HFF-Myc (cell line): ENCODE results near the gene CST7.
"Not testable (repeated sequence)": the region's sequence is repeated elsewhere in the genome, so short reads cannot be mapped to it uniquely, and the experiment has no call there.

ENCODE experiments used
- DNase-seq: peaks from one replicate; pipeline ENCODE4 v3.0.0-alpha.2; 2011; ENCODE audit warnings: low read depth; ENCODE audit errors: extremely low read depth
- H3K4me3 ChIP-seq: replicated peaks from 2 replicates; pipeline ENCODE4 v1.5.1; 2011; ENCODE audit warnings: low read depth, mild to moderate bottlenecking, control low read depth, low read length
- TF ChIP-seq, protein P1 (sequence below): IDR thresholded peaks from 2 replicates; pipeline ENCODE4 v1.5.1; 2012; ENCODE audit warnings: mild to moderate bottlenecking, low read depth, low read length, control low read depth; ENCODE audit errors: missing control alignments

The CST7 gene

GRCh38 chr20:24916412-24916811 lies 32.7 kb upstream of the CST7 start:
- TF ChIP-seq, protein P1, sequence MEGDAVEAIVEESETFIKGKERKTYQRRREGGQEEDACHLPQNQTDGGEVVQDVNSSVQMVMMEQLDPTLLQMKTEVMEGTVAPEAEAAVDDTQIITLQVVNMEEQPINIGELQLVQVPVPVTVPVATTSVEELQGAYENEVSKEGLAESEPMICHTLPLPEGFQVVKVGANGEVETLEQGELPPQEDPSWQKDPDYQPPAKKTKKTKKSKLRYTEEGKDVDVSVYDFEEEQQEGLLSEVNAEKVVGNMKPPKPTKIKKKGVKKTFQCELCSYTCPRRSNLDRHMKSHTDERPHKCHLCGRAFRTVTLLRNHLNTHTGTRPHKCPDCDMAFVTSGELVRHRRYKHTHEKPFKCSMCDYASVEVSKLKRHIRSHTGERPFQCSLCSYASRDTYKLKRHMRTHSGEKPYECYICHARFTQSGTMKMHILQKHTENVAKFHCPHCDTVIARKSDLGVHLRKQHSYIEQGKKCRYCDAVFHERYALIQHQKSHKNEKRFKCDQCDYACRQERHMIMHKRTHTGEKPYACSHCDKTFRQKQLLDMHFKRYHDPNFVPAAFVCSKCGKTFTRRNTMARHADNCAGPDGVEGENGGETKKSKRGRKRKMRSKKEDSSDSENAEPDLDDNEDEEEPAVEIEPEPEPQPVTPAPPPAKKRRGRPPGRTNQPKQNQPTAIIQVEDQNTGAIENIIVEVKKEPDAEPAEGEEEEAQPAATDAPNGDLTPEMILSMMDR = no peak
- no peak for DNase-seq
- no peak overlapping the region for H3K4me3 ChIP-seq

DNA sequence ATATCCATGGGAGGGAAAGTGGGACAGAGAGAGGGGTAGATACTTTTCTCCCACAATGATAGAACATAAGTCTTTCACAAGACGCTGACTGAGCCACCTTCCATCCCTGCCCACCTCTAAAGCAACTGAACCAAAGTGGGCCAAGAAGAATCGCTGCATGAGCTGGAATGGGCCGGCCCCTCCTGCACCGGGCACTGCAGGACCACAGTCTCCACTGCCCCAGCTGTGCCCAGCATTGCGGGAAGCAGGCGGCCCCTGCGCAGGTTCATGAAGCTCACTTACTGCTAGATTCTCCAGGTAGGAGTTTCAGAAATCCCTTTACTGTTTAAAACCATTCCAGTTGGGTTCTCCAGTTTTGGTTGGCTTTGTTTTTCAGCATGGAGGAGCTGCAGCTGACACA lies 32.0 kb upstream of the CST7 start:
- TF ChIP-seq, protein P1 = no peak
- no peak for DNase-seq
- H3K4me3 ChIP-seq = no peak overlapping the region

DNA sequence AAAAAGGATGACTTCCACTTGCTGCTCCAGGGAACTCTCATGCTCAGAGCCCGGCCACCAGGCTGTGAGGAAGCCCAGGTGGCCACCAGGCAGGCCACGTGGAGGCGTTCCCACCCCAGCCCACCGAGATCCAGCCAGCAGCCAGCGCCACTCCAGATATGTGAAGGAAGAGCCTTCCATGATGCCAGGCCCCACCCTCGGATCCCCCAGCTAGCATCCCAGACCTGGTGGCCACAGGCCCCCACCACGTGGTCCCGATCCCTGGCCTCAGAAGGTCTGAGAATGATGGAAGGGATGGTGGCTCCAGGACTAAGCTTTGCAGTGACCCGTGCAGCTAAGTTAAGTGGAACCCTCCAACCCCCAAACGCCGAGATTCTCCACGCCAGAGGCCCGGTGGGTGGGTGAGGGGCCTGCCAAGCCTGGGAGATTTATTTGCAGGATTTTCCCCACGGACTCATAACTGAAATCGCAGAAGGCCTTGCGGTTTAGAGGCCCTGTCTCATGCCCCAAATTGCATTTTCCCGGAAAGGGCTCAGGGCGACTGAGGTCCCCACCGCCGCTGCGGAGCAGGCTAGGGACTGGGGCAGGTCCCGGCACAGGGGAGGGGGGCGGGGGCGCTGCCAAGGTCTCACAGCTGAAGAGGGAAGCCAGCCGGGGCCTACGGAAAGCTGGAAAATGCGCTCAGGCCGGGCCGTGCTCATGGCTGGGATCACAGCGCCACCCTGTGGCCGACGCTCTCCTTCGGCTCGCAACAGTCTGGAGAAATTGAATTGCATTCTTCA lies 31.1 kb upstream of the CST7 start:
- H3K4me3 ChIP-seq = no peak overlapping the region
- TF ChIP-seq, protein P1 = peak; percentile 83
- peak; percentile 19 for DNase-seq

- H3K4me3 ChIP-seq = no peak overlapping the region
- TF ChIP-seq, protein P1 = no peak
Observed at GRCh38 chr20:24918579-24919566, 30.2 kb upstream of the CST7 start.

GRCh38 chr20:24919665-24920064 lies 29.4 kb upstream of the CST7 start:
- not testable (repeated sequence) for H3K4me3 ChIP-seq, DNase-seq

More at GRCh38 chr20:24918579-24919566, 30.2 kb upstream of the CST7 start:
- no peak for DNase-seq

GRCh38 chr20:24920706-24921105 lies 28.4 kb upstream of the CST7 start:
- not testable (repeated sequence) for H3K4me3 ChIP-seq, DNase-seq

- H3K4me3 ChIP-seq, DNase-seq: not testable (repeated sequence)
Observed at GRCh38 chr20:24929259-24929658, 19.8 kb upstream of the CST7 start.

- not testable (repeated sequence) for H3K4me3 ChIP-seq, DNase-seq
Observed at GRCh38 chr20:24929867-24930723, 19.0 kb upstream of the CST7 start.
